Central memory CD8-positive, alpha-beta T cell (primary cell): ENCODE results near the gene SVIL.
A peak's percentile ranks its signal among the peaks of the same experiment; 100 is the strongest.
"Not testable (repeated sequence)": the region's sequence is repeated elsewhere in the genome, so short reads cannot be mapped to it uniquely, and the experiment has no call there.

Experiments
- ATAC-seq: fragments of 150-1000 bp; cut with Tn5 transposase; replicated peaks from 2 replicates; pipeline ENCODE4 v1.10.0; 2022; ENCODE audit warnings: mild to moderate bottlenecking, moderate FRiP score, moderate number of reproducible peaks; ENCODE audit not compliant: poor library complexity, severe bottlenecking; ENCODE audit errors: extremely low read depth
- DNase-seq, 2 donors: peaks; one replicate each; pipeline ENCODE4 v3.0.0; 2021; ENCODE audit warnings: low spot score in 2 of 2
- H3K27ac Mint-ChIP-seq: one replicate; pipeline ENCODE4 v1.8.0; 2022; ENCODE audit warnings: low read depth, mild to moderate bottlenecking, moderate library complexity, mixed read lengths
- H3K27me3 Mint-ChIP-seq: one replicate; pipeline ENCODE4 v1.8.0; 2022; ENCODE audit warnings: mixed read lengths
- H3K36me3 Mint-ChIP-seq: one replicate; pipeline ENCODE4 v1.8.0; 2022; ENCODE audit warnings: mild to moderate bottlenecking, moderate library complexity, mixed read lengths; ENCODE audit not compliant: insufficient read depth
- H3K4me1 Mint-ChIP-seq: one replicate; pipeline ENCODE4 v1.8.0; 2022; ENCODE audit warnings: mixed read lengths
- H3K4me3 Mint-ChIP-seq: one replicate; pipeline ENCODE4 v1.8.0; 2022; ENCODE audit warnings: mild to moderate bottlenecking, moderate library complexity, mixed read lengths
- H3K9me3 Mint-ChIP-seq: one replicate; pipeline ENCODE4 v1.8.0; 2022; ENCODE audit warnings: mixed read lengths

Gene SVIL

GRCh38 chr10:29614289-29614688 is 20.5 kb downstream of the SVIL start:
- H3K4me3 Mint-ChIP-seq, ATAC-seq, H3K27ac Mint-ChIP-seq, H3K4me1 Mint-ChIP-seq, H3K9me3 Mint-ChIP-seq, DNase-seq, H3K36me3 Mint-ChIP-seq, H3K27me3 Mint-ChIP-seq: not testable (repeated sequence)

GRCh38 chr10:29613791-29614190 is 21.0 kb downstream of the SVIL start:
- Mint-ChIP-seq H3K27ac (no peak overlapping the region), H3K4me3 (no peak overlapping the region), H3K27me3 (no peaks in the 10 kb centered on the region), H3K36me3 (peaks cover 2% of the 10 kb centered on the region), H3K4me1 (no peaks in the 10 kb centered on the region), H3K9me3 (no peaks in the 10 kb centered on the region)
- no peak for DNase-seq
- ATAC-seq, result no peak

GRCh38 chr10:29613196-29613595 is 21.6 kb downstream of the SVIL start:
- ATAC-seq (no peak), DNase-seq (no peak)
- no peak overlapping the region for H3K27ac Mint-ChIP-seq
- no peak overlapping the region for H3K4me3 Mint-ChIP-seq
- no peaks in the 10 kb centered on the region for H3K4me1 Mint-ChIP-seq
- H3K9me3 Mint-ChIP-seq, result no peaks in the 10 kb centered on the region
- no peaks in the 10 kb centered on the region for H3K27me3 Mint-ChIP-seq
- peaks cover 2% of the 10 kb centered on the region for H3K36me3 Mint-ChIP-seq

- Mint-ChIP-seq H3K4me1 (no peaks in the 10 kb centered on the region), H3K36me3 (peaks cover 2% of the 10 kb centered on the region), H3K27ac (no peak overlapping the region), H3K9me3 (no peaks in the 10 kb centered on the region), H3K4me3 (no peak overlapping the region), H3K27me3 (no peaks in the 10 kb centered on the region)
- ATAC-seq (no peak), DNase-seq (no peak)
Observed at GRCh38 chr10:29612657-29613056, 22.1 kb downstream of the SVIL start.

- no peak overlapping the region for H3K4me3 Mint-ChIP-seq
- H3K36me3 Mint-ChIP-seq, result peaks cover 2% of the 10 kb centered on the region
- no peak for ATAC-seq
- no peaks in the 10 kb centered on the region for H3K27me3 Mint-ChIP-seq
- no peaks in the 10 kb centered on the region for H3K4me1 Mint-ChIP-seq
- no peak overlapping the region for H3K27ac Mint-ChIP-seq
- no peak for DNase-seq
- no peaks in the 10 kb centered on the region for H3K9me3 Mint-ChIP-seq
Observed at GRCh38 chr10:29611781-29612381, 22.9 kb downstream of the SVIL start.

- Mint-ChIP-seq H3K4me1 (no peaks in the 10 kb centered on the region), H3K9me3 (no peaks in the 10 kb centered on the region), H3K27ac (no peak overlapping the region), H3K27me3 (no peaks in the 10 kb centered on the region), H3K36me3 (peaks cover 2% of the 10 kb centered on the region), H3K4me3 (no peak overlapping the region)
- ATAC-seq, result no peak
- no peak for DNase-seq
Observed at GRCh38 chr10:29610876-29611647, 23.7 kb downstream of the SVIL start.

- not testable (repeated sequence) for H3K4me3 Mint-ChIP-seq, H3K27ac Mint-ChIP-seq, H3K36me3 Mint-ChIP-seq, H3K4me1 Mint-ChIP-seq, H3K27me3 Mint-ChIP-seq, DNase-seq, ATAC-seq, H3K9me3 Mint-ChIP-seq
Observed at GRCh38 chr10:29610331-29610730, 24.4 kb downstream of the SVIL start.

- ATAC-seq (no peak), DNase-seq (no peak)
- H3K4me3 Mint-ChIP-seq, result no peak overlapping the region
- no peak overlapping the region for H3K27ac Mint-ChIP-seq
- peaks cover 2% of the 10 kb centered on the region for H3K36me3 Mint-ChIP-seq
- H3K9me3 Mint-ChIP-seq, result no peaks in the 10 kb centered on the region
- peaks cover 4% of the 10 kb centered on the region for H3K4me1 Mint-ChIP-seq
- H3K27me3 Mint-ChIP-seq, result no peaks in the 10 kb centered on the region
Observed at GRCh38 chr10:29609696-29610095, 25.1 kb downstream of the SVIL start.

GRCh38 chr10:29608476-29609301 is 26.1 kb downstream of the SVIL start:
- Mint-ChIP-seq H3K9me3 (no peaks in the 10 kb centered on the region), H3K27ac (no peak overlapping the region), H3K27me3 (no peaks in the 10 kb centered on the region), H3K4me1 (peaks cover 4% of the 10 kb centered on the region), H3K36me3 (peaks cover 2% of the 10 kb centered on the region), H3K4me3 (no peak overlapping the region)
- no peak for ATAC-seq
- DNase-seq, result no peak

- Mint-ChIP-seq H3K4me1 (peaks cover 4% of the 10 kb centered on the region), H3K4me3 (no peak overlapping the region), H3K27me3 (no peaks in the 10 kb centered on the region), H3K36me3 (peaks cover 2% of the 10 kb centered on the region), H3K27ac (no peak overlapping the region), H3K9me3 (no peaks in the 10 kb centered on the region)
- no peak for DNase-seq
- ATAC-seq, result no peak
Observed at GRCh38 chr10:29608062-29608461, 26.7 kb downstream of the SVIL start.

- Mint-ChIP-seq H3K36me3 (peaks cover 2% of the 10 kb centered on the region), H3K4me3 (no peak overlapping the region), H3K4me1 (peaks cover 4% of the 10 kb centered on the region), H3K27ac (peak overlapping the region; percentile 16), H3K27me3 (no peaks in the 10 kb centered on the region), H3K9me3 (no peaks in the 10 kb centered on the region)
- ATAC-seq (no peak), DNase-seq (no peak)
Observed at GRCh38 chr10:29607576-29607975, 27.2 kb downstream of the SVIL start.

GRCh38 chr10:29606693-29607092 is 28.1 kb downstream of the SVIL start:
- H3K27ac Mint-ChIP-seq, DNase-seq, H3K4me3 Mint-ChIP-seq, H3K9me3 Mint-ChIP-seq, ATAC-seq, H3K36me3 Mint-ChIP-seq, H3K4me1 Mint-ChIP-seq, H3K27me3 Mint-ChIP-seq: not testable (repeated sequence)
